Muscle of back (tissue), 11 donors: ENCODE results near the gene PPP1R9B. TPM values are rescaled to one million over a fixed set of nuclear protein-coding genes. Genes with fewer than 3 reads are reported as not detected.
A peak's percentile ranks its signal among the peaks of the same experiment; 100 is the strongest.

Experiments used
- DNase-seq, 3 donors: peaks; one replicate each; pipeline versions ENCODE4 v3.0.0 to v3.0.0-alpha.2; 2013
- polyA plus RNA-seq, 10 donors: library from polyadenylated mRNA; unstranded; fragments of 120-200 nt; gene quantifications; one replicate each; pipeline ENCODE4 v1.2.1, GENCODE V29; 2013; ENCODE audit not compliant: insufficient read length in 10 of 10

The PPP1R9B gene
- polyA plus RNA-seq, 10 donors = 32.0 to 56.5 (median 40.3) TPM

GRCh38 chr17:50128441-50129352, 21.8 kb downstream of the PPP1R9B start:
- DNase-seq = peak in 1 of 3 donors; percentile 77

GRCh38 chr17:50127697-50128361, 22.6 kb downstream of the PPP1R9B start:
- DNase-seq = no peak

GRCh38 chr17:50125420-50125997, 25.0 kb downstream of the PPP1R9B start:
- no peak for DNase-seq

- peak in 1 of 3 donors; percentile 71 for DNase-seq
Measured at GRCh38 chr17:50123649-50124349, 26.7 kb downstream of the PPP1R9B start.

GRCh38 chr17:50122945-50123344, 27.5 kb downstream of the PPP1R9B start:
- DNase-seq = no peak

GRCh38 chr17:50120475-50121253, 29.8 kb downstream of the PPP1R9B start:
- DNase-seq = no peak

- no peak for DNase-seq
Measured at GRCh38 chr17:50118828-50119218, 31.7 kb downstream of the PPP1R9B start.

- no peak for DNase-seq
Measured at GRCh38 chr17:50118076-50118827, 32.2 kb downstream of the PPP1R9B start.

GRCh38 chr17:50117202-50118051, 33.0 kb downstream of the PPP1R9B start:
- peak in 2 of 3 donors; percentile 74 to 86 for DNase-seq

GRCh38 chr17:50115756-50116155, 34.7 kb downstream of the PPP1R9B start:
- no peak for DNase-seq

- DNase-seq = peak in 2 of 3 donors; percentile 50 to 75
Measured at GRCh38 chr17:50114849-50115357, 35.6 kb downstream of the PPP1R9B start.

GRCh38 chr17:50114401-50114800, 36.1 kb downstream of the PPP1R9B start:
- DNase-seq = no peak

GRCh38 chr17:50113624-50114320, 36.7 kb downstream of the PPP1R9B start:
- no peak for DNase-seq

GRCh38 chr17:50112694-50113093, 37.8 kb downstream of the PPP1R9B start:
- no peak for DNase-seq

GRCh38 chr17:50111673-50112655, 38.5 kb downstream of the PPP1R9B start:
- DNase-seq = peak in 2 of 3 donors; percentile 44 to 65

- DNase-seq = no peak
Measured at GRCh38 chr17:50110591-50111349, 39.7 kb downstream of the PPP1R9B start.
